ENCODE data around the gene CRAMP1. TPM values are rescaled to one million over a fixed set of nuclear protein-coding genes. Genes with fewer than 3 reads are reported as not detected.

CRAMP1 gene
- total and polyA plus RNA-seq, 2 of the 8 experiments (the other 6 are each of a cell fraction or from before 2014, with no cell fraction given), result 19.2 to 23.2 TPM

GRCh38 chr16:1706386-1707192, 94.4 kb downstream of the CRAMP1 start:
- peak overlapping the region; percentile 53 for H3K18ac ChIP-seq (ENCODE audit: extremely low read depth, low read length)
- peaks cover 11% of the 10 kb centered on the region for H3K23me2 ChIP-seq (ENCODE audit: low read depth, low read length)
- H3K4me3 ChIP-seq (ENCODE audit: extremely low read depth in 1 of 4, insufficient read depth in 2 of 4, low read depth in 3 of 4, low read length in 4 of 4), result peak overlapping the region; percentile 89 to 97 (median 94)
- H3K23ac ChIP-seq (ENCODE audit: insufficient read length), result peak overlapping the region; percentile 9
- CTCF ChIA-PET (ENCODE audit: partially characterized antibody), result interaction anchor here (0.6 to 2.1 kb wide), 18 partner anchors 9 to 360 kb away, joined by 3 to 16 read pairs (median 5); partner anchors contain the start of genes EME2 and MRPS34
- H3K9me3 ChIP-seq (ENCODE audit: insufficient read depth in 2 of 2, low read depth in 1 of 2, low read length in 1 of 2), result no peaks in the 10 kb centered on the region
- H3K56ac ChIP-seq (replicated peaks; ENCODE audit: insufficient read length, low read depth, low read length), result peak overlapping the region; percentile 70
- POLR2A ChIA-PET (ENCODE audit: partially characterized antibody), result interaction anchor here (0.6 to 4.4 kb wide), 23 partner anchors 7 to 1637 kb away, joined by 3 to 35 read pairs (median 4); partner anchors contain the start of genes EME2, JPT2, MRPS34 and NME3
- H4K5ac ChIP-seq (ENCODE audit: insufficient read length, low read depth, low read length), result peak overlapping the region; percentile 65
- H3K9ac ChIP-seq (replicated peaks in 1 of 4; ENCODE audit: extremely low read depth in 1 of 4, low read depth in 3 of 4, low read length in 3 of 4), result peak overlapping the region; percentile 51 to 91 (median 76)
- H2BK120ac ChIP-seq (replicated peaks; ENCODE audit: low read depth, low read length), result peak overlapping the region; percentile 21
- peak overlapping the region; percentile 68 to 94 for H3K4me2 ChIP-seq (ENCODE audit: insufficient read depth in 1 of 2, low read depth in 2 of 2, low read length in 2 of 2)
- FAIRE-seq (no peak), DNase-seq (ENCODE audit: low read depth in 1 of 2, low spot score in 2 of 2) (peak in 1 of 2 experiments; percentile 48)
- peak overlapping the region; percentile 23; the same call in 1 of the 2 replicates for H2BK12ac ChIP-seq (ENCODE audit: low read depth, low read length)
- WGBS, 2 experiments (ENCODE audit: extremely low coverage in 1 of 2, insufficient coverage in 1 of 2, insufficient read length in 1 of 2, insufficient replicate concordance in 2 of 2, low coverage in 1 of 2, low lambda C conversion rate in 2 of 2, missing lambda C conversion rate in 1 of 2), result 1% methylated on average over 30 of the region's 62 CpGs; no CpG with 5 or more reads in 1 of the 2 experiments
- peaks cover 0 to 16% (median 3%) of the 10 kb centered on the region in 4 experiments; a peak in 4 of 7 replicates for H3K4me1 ChIP-seq (replicated peaks in 1 of 4; ENCODE audit: control insufficient read depth in 3 of 4, insufficient read depth in 4 of 4, low read length in 3 of 4)
- no peak overlapping the region for H3K27ac ChIP-seq (ENCODE audit: low read depth, low read length)
- peaks cover 10% of the 10 kb centered on the region for H3K79me1 ChIP-seq (ENCODE audit: low read depth, low read length)
- peaks cover 13 to 20% of the 10 kb centered on the region in 2 experiments for H4K20me1 ChIP-seq (replicated peaks in 1 of 2; ENCODE audit: control insufficient read depth in 1 of 2, insufficient read depth in 2 of 2, low read length in 2 of 2)
- H3K36me3 ChIP-seq (ENCODE audit: control insufficient read depth in 2 of 4, insufficient read depth in 4 of 4, low read length in 3 of 4), result peaks cover 4 to 10% (median 7%) of the 10 kb centered on the region in 4 experiments; a peak in 6 of 8 replicates
- peak overlapping the region; percentile 94 for H4K8ac ChIP-seq (ENCODE audit: extremely low read depth, insufficient read depth, low read length)
- no peaks in the 10 kb centered on the region for H3K27me3 ChIP-seq (replicated peaks in 1 of 4; ENCODE audit: control insufficient read depth in 3 of 4, extremely low read depth in 1 of 4, insufficient read depth in 3 of 4, low read length in 3 of 4)
- no peak overlapping the region for H2BK5ac ChIP-seq (ENCODE audit: low read depth, low read length)
- no peak overlapping the region for H2BK20ac ChIP-seq (ENCODE audit: low read length)
- peaks cover 3 to 45% of the 10 kb centered on the region in 2 experiments; a peak in 3 of 4 replicates for H3K79me2 ChIP-seq (ENCODE audit: control insufficient read depth in 1 of 2, insufficient read depth in 2 of 2, low read length in 2 of 2)
- peak overlapping the region; percentile 99 for H3K14ac ChIP-seq (ENCODE audit: insufficient read length)
- no peak overlapping the region for H2BK15ac ChIP-seq (ENCODE audit: low read length)
- H3K4ac ChIP-seq (replicated peaks; ENCODE audit: insufficient read length, low read depth, low read length), result peak overlapping the region; percentile 98
- peak overlapping the region; percentile 11; the same call in 1 of the 2 replicates for H2AK5ac ChIP-seq (ENCODE audit: low read depth, low read length)
- peak overlapping the region; percentile 61; the same call in 1 of the 2 replicates for H2AFZ ChIP-seq (ENCODE audit: low read length)
- peak overlapping the region; percentile 98 for H4K91ac ChIP-seq (replicated peaks; ENCODE audit: insufficient read length, low read length)
- TF ChIP-seq CREB1 (IDR thresholded peaks at IDR 0.05) (no peak), BCL11A (IDR thresholded peaks at IDR 0.05; ENCODE audit: low read depth in 2 of 2, low read length in 2 of 2) (no peak), MAFK (IDR thresholded peaks at IDR 0.05; ENCODE audit: low read depth, low read length) (no peak), ATF2 (IDR thresholded peaks at IDR 0.05; ENCODE audit: low read length) (no peak), TEAD4 (IDR thresholded peaks at IDR 0.05; ENCODE audit: low read depth, low read length) (no peak), POU5F1 (IDR thresholded peaks at IDR 0.05; ENCODE audit: low read depth, low read length) (peak; percentile 59; the same call in 1 of the 2 replicates), PHF8 (conservative IDR thresholded peaks at IDR 0.05; ENCODE audit: low read depth, low read length) (no peak), RBBP5 (IDR thresholded peaks at IDR 0.05; ENCODE audit: borderline replicate concordance, low read depth, low read length) (no peak), MAX (IDR thresholded peaks at IDR 0.05) (peak; percentile 61)
